ENCODE measurements around the gene PAN3.

- TF ChIP-seq POLR2AphosphoS5 (IDR thresholded peaks at IDR 0.05; ENCODE audit: low read depth) = no peak
- no peak for TF ChIP-seq CTCF (IDR thresholded peaks at IDR 0.05; ENCODE audit: insufficient read depth, low read length)
- TF ChIP-seq GABPA (IDR thresholded peaks at IDR 0.05; ENCODE audit: low read depth) = no peak
- no peak for TF ChIP-seq REST (IDR thresholded peaks at IDR 0.05; ENCODE audit: insufficient replicate concordance, low read depth)
These were observed 129.2 kb downstream of the PAN3 start for GRCh38 chr13:28267497-28267896.
